22Rv1 (cell line): ENCODE results near the gene MSRB2.

Source experiments
- H3K27ac ChIP-seq: fragments of 450-650 bp; 2 replicates; pipeline ENCODE4 v1.5.1; 2017
- CTCF ChIP-seq: fragments of 450-650 bp; IDR thresholded peaks from 2 replicates; pipeline ENCODE4 v1.5.1; 2017; ENCODE audit warnings: mild to moderate bottlenecking
- ZFX ChIP-seq: fragments of 450-650 bp; IDR thresholded peaks from 2 replicates; pipeline ENCODE4 v1.6.1; 2017; ENCODE audit warnings: antibody characterized with exemption, borderline replicate concordance

MSRB2 gene

GRCh38 chr10:23106331-23107072, 11.1 kb downstream of the MSRB2 start:
- TF ChIP-seq ZFX = no peak
- H3K27ac ChIP-seq = no peak overlapping the region

- no peak overlapping the region for H3K27ac ChIP-seq
- TF ChIP-seq ZFX (no peak), CTCF (no peak)
These were observed 15.5 kb downstream of the MSRB2 start for GRCh38 chr10:23110722-23111516.

- H3K27ac ChIP-seq = no peak overlapping the region
- no peak for TF ChIP-seq CTCF
- TF ChIP-seq ZFX = no peak
These were observed 16.3 kb downstream of the MSRB2 start for GRCh38 chr10:23111517-23112286.

GRCh38 chr10:23114228-23114850, 19.0 kb downstream of the MSRB2 start:
- no peak overlapping the region for H3K27ac ChIP-seq
- no peak for TF ChIP-seq ZFX
- no peak for TF ChIP-seq CTCF

- TF ChIP-seq ZFX = no peak
- no peak for TF ChIP-seq CTCF
- no peak overlapping the region for H3K27ac ChIP-seq
These were observed 21.3 kb downstream of the MSRB2 start for GRCh38 chr10:23116486-23117205.

GRCh38 chr10:23120001-23120934, 24.9 kb downstream of the MSRB2 start:
- TF ChIP-seq ZFX = no peak
- TF ChIP-seq CTCF = no peak
- no peak overlapping the region for H3K27ac ChIP-seq
